Bronchial epithelial cell (primary cell): ENCODE data around the gene CHSY1. TPM values are rescaled to one million over a fixed set of nuclear protein-coding genes. Genes with fewer than 3 reads are reported as not detected.
A peak's percentile ranks its signal among the peaks of the same experiment; 100 is the strongest.

ENCODE experiments used
- DNase-seq: peaks from one replicate; pipeline ENCODE4 v3.0.0-alpha.2; 2010; ENCODE audit warnings: low read depth
- FAIRE-seq: peaks from 2 replicates; lab custom pipeline; 2011; peaks lifted over from hg19 to GRCh38; lab: Jason Lieb, UNC
- H3K27me3 ChIP-seq: 2 replicates; pipeline ENCODE4 v1.5.1; 2011; ENCODE audit warnings: low read length; ENCODE audit not compliant: control insufficient read depth, insufficient read depth
- H3K36me3 ChIP-seq: 2 replicates; pipeline ENCODE4 v1.5.1; 2011; ENCODE audit warnings: low read length; ENCODE audit not compliant: control insufficient read depth, insufficient read depth
- H3K4me3 ChIP-seq: 2 replicates; pipeline ENCODE4 v1.5.1; 2011; ENCODE audit warnings: mild to moderate bottlenecking, low read depth, low read length, control low read depth
- total RNA-seq: library from RNA; depleted of rRNA; stranded (reverse); fragments of >200 nt; gene quantifications from 2 replicates; pipeline ENCODE4 v1.2.1, GENCODE V29; 2014
- TF ChIP-seq, protein P1 (sequence below): IDR thresholded peaks from 2 replicates; pipeline ENCODE4 v1.5.1; 2011; ENCODE audit warnings: mild to moderate bottlenecking, moderate library complexity, low read length, control low read depth, inconsistent platforms; ENCODE audit not compliant: insufficient read depth, severe bottlenecking

CHSY1 gene
- total RNA-seq, 1 donor from 2014 or later: 21.6 TPM

DNA sequence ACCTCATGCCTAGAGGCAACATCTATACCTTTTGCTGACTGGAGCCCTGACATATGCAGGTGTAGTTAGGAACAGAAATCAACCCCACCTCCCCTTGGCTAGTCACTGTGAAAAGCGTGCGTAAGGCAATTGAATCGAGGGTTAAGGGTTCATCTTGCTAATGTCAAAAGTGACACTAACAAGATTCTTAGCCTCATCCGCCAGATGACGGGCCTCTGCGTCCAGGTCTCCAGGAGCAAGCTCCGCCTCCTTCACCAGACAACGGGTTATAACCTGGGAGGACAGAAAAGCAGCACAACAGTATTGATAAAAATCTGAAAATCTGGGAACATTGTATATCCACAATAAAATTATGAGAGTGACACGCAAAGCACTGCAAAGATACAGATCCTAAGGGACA, 20.7 kb upstream of the CHSY1 start:
- DNase-seq (no peak), FAIRE-seq (no peak)
- TF ChIP-seq, protein P1, sequence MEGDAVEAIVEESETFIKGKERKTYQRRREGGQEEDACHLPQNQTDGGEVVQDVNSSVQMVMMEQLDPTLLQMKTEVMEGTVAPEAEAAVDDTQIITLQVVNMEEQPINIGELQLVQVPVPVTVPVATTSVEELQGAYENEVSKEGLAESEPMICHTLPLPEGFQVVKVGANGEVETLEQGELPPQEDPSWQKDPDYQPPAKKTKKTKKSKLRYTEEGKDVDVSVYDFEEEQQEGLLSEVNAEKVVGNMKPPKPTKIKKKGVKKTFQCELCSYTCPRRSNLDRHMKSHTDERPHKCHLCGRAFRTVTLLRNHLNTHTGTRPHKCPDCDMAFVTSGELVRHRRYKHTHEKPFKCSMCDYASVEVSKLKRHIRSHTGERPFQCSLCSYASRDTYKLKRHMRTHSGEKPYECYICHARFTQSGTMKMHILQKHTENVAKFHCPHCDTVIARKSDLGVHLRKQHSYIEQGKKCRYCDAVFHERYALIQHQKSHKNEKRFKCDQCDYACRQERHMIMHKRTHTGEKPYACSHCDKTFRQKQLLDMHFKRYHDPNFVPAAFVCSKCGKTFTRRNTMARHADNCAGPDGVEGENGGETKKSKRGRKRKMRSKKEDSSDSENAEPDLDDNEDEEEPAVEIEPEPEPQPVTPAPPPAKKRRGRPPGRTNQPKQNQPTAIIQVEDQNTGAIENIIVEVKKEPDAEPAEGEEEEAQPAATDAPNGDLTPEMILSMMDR: no peak
- no peak overlapping the region for H3K4me3 ChIP-seq
- no peaks in the 10 kb centered on the region for H3K27me3 ChIP-seq
- H3K36me3 ChIP-seq: peaks cover 27% of the 10 kb centered on the region

DNA sequence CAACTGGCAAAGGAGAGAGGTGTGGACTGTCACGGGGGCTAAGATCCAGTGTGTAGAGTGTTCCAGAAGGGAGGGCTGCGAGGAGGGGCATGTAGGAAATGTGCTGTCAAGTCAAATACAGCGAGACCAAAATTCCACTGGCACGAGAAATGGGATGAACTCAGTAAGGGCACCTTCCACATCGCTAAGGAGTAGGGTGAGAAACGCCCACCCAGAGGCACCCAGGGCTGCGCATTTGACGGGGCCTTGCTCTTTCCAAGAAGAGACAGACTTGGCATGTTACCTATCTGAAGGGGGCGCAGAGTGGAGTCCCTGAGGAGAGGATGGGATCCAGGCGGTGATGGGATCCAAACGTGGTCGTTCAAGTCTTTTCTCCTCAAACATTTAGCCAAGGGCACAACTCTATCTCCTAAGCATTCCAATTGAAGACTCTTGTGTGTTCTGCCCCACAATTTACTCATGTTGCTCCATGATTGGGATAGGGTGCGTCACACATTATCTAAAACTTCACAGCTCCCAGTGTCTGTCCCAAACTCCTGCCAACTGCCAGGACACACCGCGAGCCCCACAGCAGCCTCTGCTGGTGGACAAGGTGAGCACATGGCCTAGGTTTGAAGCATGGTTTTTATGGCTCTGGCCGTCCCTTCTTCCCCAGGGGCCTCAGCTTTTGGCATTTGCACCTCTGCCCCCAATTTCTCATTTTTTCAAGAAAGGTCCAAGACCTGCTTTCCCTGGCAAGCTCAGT, 17.8 kb upstream of the CHSY1 start:
- no peak for FAIRE-seq
- no peak for DNase-seq
- TF ChIP-seq, protein P1: peak; percentile 63
- Histone ChIP-seq H3K4me3 (no peak overlapping the region), H3K36me3 (peaks cover 22% of the 10 kb centered on the region), H3K27me3 (no peaks in the 10 kb centered on the region)

DNA sequence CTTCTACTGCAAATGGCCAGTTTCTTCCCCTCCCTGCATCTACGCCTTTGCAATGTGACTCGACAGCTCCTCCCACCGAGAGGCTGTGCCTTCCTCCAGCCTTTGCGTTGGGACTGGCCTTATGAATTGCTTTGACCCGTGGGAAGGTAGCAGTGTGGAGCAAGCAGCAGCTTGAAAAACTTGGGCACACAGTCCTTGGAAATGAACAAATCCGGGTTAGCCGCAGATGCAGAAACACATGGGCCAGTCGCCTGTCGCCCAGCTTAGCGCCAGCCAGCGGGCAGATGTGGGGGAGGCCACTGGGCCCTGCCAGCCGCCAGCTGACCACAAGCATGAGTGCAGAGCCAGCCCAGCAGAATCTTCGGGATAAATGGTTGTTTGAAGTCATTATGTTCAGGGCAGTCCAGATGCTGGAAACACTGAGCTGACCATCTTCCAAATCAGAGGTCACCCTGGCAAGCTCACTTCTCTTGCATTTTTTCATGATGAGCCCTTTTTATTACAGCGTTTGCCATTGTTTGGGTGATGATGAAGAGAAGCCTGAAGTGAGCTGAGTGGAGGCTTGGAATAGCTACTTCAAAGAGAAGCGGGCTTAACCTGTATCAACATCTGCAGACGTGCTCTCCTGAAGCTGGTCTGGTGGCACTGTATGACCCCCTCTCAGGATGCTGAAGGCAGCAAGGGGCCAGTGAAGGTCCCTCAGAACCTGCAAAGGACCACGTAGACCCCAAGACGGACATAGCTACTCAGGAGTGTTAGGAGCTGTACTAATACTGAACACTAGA, 15.7 kb upstream of the CHSY1 start:
- no peak for FAIRE-seq
- DNase-seq: no peak

DNA sequence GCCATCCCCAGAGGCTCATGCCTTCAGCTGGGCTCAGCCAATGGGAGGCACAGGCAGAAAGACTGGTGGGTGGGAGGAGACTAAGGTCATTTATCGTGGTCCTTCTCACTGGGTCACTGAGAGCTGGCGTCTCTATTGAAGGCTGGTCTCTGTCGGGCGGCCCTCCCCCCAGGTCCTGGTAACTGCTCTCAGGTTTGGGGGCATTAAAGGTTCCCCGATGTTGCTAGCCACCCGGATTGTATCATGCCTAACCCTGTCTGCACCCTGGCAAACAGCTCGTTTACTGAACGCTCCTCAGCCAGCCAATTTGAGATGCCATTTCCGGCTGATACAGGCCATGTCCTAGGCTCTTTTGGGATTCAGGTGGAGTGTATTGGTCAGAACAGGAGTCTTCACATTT, 14.9 kb upstream of the CHSY1 start:
- H3K27me3 ChIP-seq: no peaks in the 10 kb centered on the region
- FAIRE-seq (no peak), DNase-seq (no peak)
- TF ChIP-seq, protein P1: no peak
- H3K4me3 ChIP-seq: no peak overlapping the region
- peaks cover 3% of the 10 kb centered on the region for H3K36me3 ChIP-seq

More for the DNA sequence above, 15.7 kb upstream of the CHSY1 start:
- TF ChIP-seq, protein P1: no peak
- H3K27me3 ChIP-seq: no peaks in the 10 kb centered on the region
- no peak overlapping the region for H3K4me3 ChIP-seq
- H3K36me3 ChIP-seq: peaks cover 7% of the 10 kb centered on the region

DNA sequence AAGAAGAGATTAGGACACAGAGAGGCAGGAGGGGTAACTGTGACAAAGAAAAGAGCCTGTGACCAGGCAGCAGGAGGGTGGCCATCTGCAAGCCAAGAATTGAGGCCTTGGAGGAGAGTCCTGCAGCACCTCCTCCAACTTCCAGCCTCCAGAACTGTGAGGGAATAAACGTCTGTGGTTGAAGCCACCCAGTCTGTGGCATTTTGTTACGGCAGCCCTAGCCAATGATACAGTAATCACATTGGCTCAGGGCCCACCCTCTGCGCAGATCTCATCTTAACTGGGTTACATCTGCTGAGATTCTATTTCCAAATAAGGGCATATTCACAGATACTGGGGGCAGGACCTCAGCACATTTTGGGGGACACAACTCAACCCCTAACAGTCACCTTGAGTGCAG, 14.2 kb upstream of the CHSY1 start:
- no peak for DNase-seq

More for the DNA sequence above, 14.2 kb upstream of the CHSY1 start:
- no peaks in the 10 kb centered on the region for H3K27me3 ChIP-seq
- peaks cover 1% of the 10 kb centered on the region for H3K36me3 ChIP-seq
- TF ChIP-seq, protein P1: no peak
- no peak overlapping the region for H3K4me3 ChIP-seq
- no peak for FAIRE-seq
